ENCODE data around the gene RCE1.
"Not testable (repeated sequence)": the region's sequence is repeated elsewhere in the genome, so short reads cannot be mapped to it uniquely, and the experiment has no call there.

The RCE1 gene

GRCh38 chr11:66842896-66843775 lies at the start of gene RCE1:
Gene RCE1, plus strand, starts transcription at chr11:66843441. Its CDS starts 15 bp downstream, at chr11:66843456.
- Mint-ChIP-seq H3K9me3 (no peaks in the 10 kb centered on the region), H3K27me3 (ENCODE audit: low read depth) (no peaks in the 10 kb centered on the region), H3K4me1 (ENCODE audit: low read depth) (peaks cover 40% of the 10 kb centered on the region), H3K4me3 (peak within 1 kb of the TSS; percentile 93), H3K36me3 (ENCODE audit: low read depth) (peaks cover 19% of the 10 kb centered on the region), H3K27ac (peak within 1 kb of the TSS; percentile 94)

GRCh38 chr11:66799815-66800214 lies 43.4 kb upstream of the RCE1 start:
- H3K27ac Mint-ChIP-seq; H3K36me3 Mint-ChIP-seq (ENCODE audit: low read depth); H3K4me1 Mint-ChIP-seq (ENCODE audit: low read depth); H3K27me3 Mint-ChIP-seq (ENCODE audit: low read depth); H3K4me3 Mint-ChIP-seq; H3K9me3 Mint-ChIP-seq: not testable (repeated sequence)

- no peak overlapping the region for H3K4me3 Mint-ChIP-seq
- no peaks in the 10 kb centered on the region for H3K9me3 Mint-ChIP-seq
- H3K4me1 Mint-ChIP-seq (ENCODE audit: low read depth): no peaks in the 10 kb centered on the region
- H3K27ac Mint-ChIP-seq: no peak overlapping the region
- no peaks in the 10 kb centered on the region for H3K36me3 Mint-ChIP-seq (ENCODE audit: low read depth)
- no peaks in the 10 kb centered on the region for H3K27me3 Mint-ChIP-seq (ENCODE audit: low read depth)
These were observed 42.4 kb upstream of the RCE1 start for GRCh38 chr11:66800720-66801428.

GRCh38 chr11:66809592-66809991 lies 33.6 kb upstream of the RCE1 start:
- no peaks in the 10 kb centered on the region for H3K27me3 Mint-ChIP-seq (ENCODE audit: low read depth)
- H3K9me3 Mint-ChIP-seq: no peaks in the 10 kb centered on the region
- H3K36me3 Mint-ChIP-seq (ENCODE audit: low read depth): no peaks in the 10 kb centered on the region
- H3K4me3 Mint-ChIP-seq: no peak overlapping the region
- H3K27ac Mint-ChIP-seq: no peak overlapping the region
- no peaks in the 10 kb centered on the region for H3K4me1 Mint-ChIP-seq (ENCODE audit: low read depth)

GRCh38 chr11:66810576-66811185 lies 32.6 kb upstream of the RCE1 start:
- Mint-ChIP-seq H3K27me3 (ENCODE audit: low read depth) (no peaks in the 10 kb centered on the region), H3K4me3 (no peak overlapping the region), H3K36me3 (ENCODE audit: low read depth) (no peaks in the 10 kb centered on the region), H3K9me3 (no peaks in the 10 kb centered on the region), H3K27ac (no peak overlapping the region), H3K4me1 (ENCODE audit: low read depth) (peaks cover 2% of the 10 kb centered on the region)

- Mint-ChIP-seq H3K9me3 (no peaks in the 10 kb centered on the region), H3K27me3 (ENCODE audit: low read depth) (no peaks in the 10 kb centered on the region), H3K4me1 (ENCODE audit: low read depth) (peaks cover 2% of the 10 kb centered on the region), H3K27ac (no peak overlapping the region), H3K4me3 (no peak overlapping the region), H3K36me3 (ENCODE audit: low read depth) (no peaks in the 10 kb centered on the region)
These were observed 28.6 kb upstream of the RCE1 start for GRCh38 chr11:66814678-66815077.

DNA sequence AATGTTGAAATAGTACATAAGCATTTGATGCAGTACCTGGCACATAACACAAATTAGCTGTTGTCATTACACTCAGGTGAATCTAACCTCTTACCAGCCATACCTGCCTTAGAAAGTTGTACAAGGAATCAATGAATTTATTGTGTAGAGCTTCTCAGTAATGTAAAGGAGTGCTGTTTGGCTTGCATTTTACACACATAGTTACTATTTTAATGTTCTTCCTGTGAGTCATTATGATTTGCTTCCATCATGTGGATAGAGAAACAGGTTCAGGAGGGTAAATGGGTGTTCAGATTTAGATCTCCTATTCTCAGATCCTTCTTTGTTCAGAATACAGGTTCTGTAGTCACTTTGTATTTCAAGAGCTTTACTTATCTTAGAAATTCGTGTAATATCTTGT lies 27.6 kb upstream of the RCE1 start:
- Mint-ChIP-seq H3K27me3 (ENCODE audit: low read depth) (no peaks in the 10 kb centered on the region), H3K36me3 (ENCODE audit: low read depth) (no peaks in the 10 kb centered on the region), H3K4me3 (no peak overlapping the region), H3K27ac (no peak overlapping the region), H3K4me1 (ENCODE audit: low read depth) (peaks cover 2% of the 10 kb centered on the region), H3K9me3 (no peaks in the 10 kb centered on the region)

GRCh38 chr11:66818231-66818955 lies 24.8 kb upstream of the RCE1 start:
- Mint-ChIP-seq H3K27ac (no peak overlapping the region), H3K4me3 (no peak overlapping the region), H3K36me3 (ENCODE audit: low read depth) (no peaks in the 10 kb centered on the region), H3K4me1 (ENCODE audit: low read depth) (peaks cover 2% of the 10 kb centered on the region), H3K27me3 (ENCODE audit: low read depth) (no peaks in the 10 kb centered on the region), H3K9me3 (no peaks in the 10 kb centered on the region)

DNA sequence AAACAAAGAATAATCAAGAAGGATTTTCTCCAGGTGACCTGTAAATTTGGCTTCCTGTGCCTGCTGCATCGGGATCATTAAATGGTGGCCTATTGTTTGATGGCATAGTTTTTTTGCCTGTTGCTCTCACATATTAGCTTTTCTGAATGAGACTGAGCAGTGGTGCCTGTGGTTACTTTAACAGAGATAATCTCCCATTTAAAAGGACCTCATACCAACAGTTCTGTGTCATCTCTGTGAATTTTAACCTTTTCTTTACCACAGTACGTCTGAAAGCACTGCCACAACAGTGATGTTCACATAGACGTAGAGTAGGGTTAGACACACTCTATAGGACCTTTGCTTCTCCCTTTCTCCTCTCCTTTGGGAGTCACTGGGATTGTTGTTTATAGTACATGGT lies 22.9 kb upstream of the RCE1 start:
- Mint-ChIP-seq H3K4me3 (no peak overlapping the region), H3K4me1 (ENCODE audit: low read depth) (peaks cover 2% of the 10 kb centered on the region), H3K9me3 (no peaks in the 10 kb centered on the region), H3K36me3 (ENCODE audit: low read depth) (no peaks in the 10 kb centered on the region), H3K27me3 (ENCODE audit: low read depth) (no peaks in the 10 kb centered on the region), H3K27ac (no peak overlapping the region)

DNA sequence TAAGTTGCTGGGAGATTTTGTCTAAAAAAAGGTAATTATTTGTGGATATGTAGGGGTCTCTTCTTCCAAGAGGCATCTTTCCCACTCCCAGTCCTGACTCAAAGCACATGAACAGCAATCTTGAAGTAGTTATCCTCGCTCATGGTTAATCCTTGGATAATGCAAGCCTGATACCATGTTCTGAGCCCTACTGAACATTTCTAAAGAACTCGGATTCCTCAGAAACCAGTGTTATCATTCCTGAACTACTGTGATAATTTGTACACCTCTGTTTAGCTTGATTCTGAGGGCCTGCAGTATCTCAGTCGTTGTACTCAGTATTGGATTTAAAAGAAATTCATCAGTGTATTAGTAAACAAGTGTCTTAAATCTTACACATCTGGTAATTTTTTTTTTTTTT lies 22.3 kb upstream of the RCE1 start:
- Mint-ChIP-seq H3K4me1 (ENCODE audit: low read depth) (no peaks in the 10 kb centered on the region), H3K4me3 (no peak overlapping the region), H3K27me3 (ENCODE audit: low read depth) (no peaks in the 10 kb centered on the region), H3K27ac (no peak overlapping the region), H3K36me3 (ENCODE audit: low read depth) (no peaks in the 10 kb centered on the region), H3K9me3 (no peaks in the 10 kb centered on the region)

DNA sequence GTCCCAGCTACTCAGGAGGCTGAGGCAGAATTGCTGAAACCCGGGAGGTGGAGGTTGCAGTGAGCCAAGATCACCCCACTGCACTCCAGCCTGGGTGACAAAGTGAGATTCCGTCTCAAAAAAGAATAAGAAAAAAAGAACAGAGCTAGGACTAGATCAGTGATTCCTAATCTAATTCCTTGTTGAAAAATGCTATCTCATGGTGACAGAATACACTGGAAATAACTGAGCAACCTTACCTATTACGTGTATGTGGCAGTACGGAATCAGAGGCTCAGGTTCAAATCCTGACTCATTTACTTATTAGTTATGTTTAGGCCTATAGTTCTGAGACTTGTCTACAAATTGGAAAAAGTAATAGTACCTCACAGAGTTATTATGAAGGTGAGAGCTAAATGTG lies 19.5 kb upstream of the RCE1 start:
- H3K27ac Mint-ChIP-seq: no peak overlapping the region
- no peaks in the 10 kb centered on the region for H3K4me1 Mint-ChIP-seq (ENCODE audit: low read depth)
- H3K36me3 Mint-ChIP-seq (ENCODE audit: low read depth): no peaks in the 10 kb centered on the region
- no peak overlapping the region for H3K4me3 Mint-ChIP-seq
- no peaks in the 10 kb centered on the region for H3K9me3 Mint-ChIP-seq
- no peaks in the 10 kb centered on the region for H3K27me3 Mint-ChIP-seq (ENCODE audit: low read depth)

GRCh38 chr11:66824573-66824972 lies 18.7 kb upstream of the RCE1 start:
- H3K4me3 Mint-ChIP-seq: not testable (repeated sequence)

GRCh38 chr11:66834539-66834845 lies 8.7 kb upstream of the RCE1 start:
- Mint-ChIP-seq H3K27me3 (ENCODE audit: low read depth) (no peaks in the 10 kb centered on the region), H3K4me3 (no peak overlapping the region), H3K36me3 (ENCODE audit: low read depth) (peaks cover 2% of the 10 kb centered on the region), H3K4me1 (ENCODE audit: low read depth) (peaks cover 4% of the 10 kb centered on the region), H3K27ac (no peak overlapping the region), H3K9me3 (no peaks in the 10 kb centered on the region)

More at GRCh38 chr11:66824573-66824972, 18.7 kb upstream of the RCE1 start:
- not testable (repeated sequence) for H3K4me1 Mint-ChIP-seq (ENCODE audit: low read depth); H3K9me3 Mint-ChIP-seq; H3K27me3 Mint-ChIP-seq (ENCODE audit: low read depth); H3K36me3 Mint-ChIP-seq (ENCODE audit: low read depth); H3K27ac Mint-ChIP-seq

- Mint-ChIP-seq H3K4me1 (ENCODE audit: low read depth) (peaks cover 4% of the 10 kb centered on the region), H3K27me3 (ENCODE audit: low read depth) (no peaks in the 10 kb centered on the region), H3K36me3 (ENCODE audit: low read depth) (peaks cover 2% of the 10 kb centered on the region), H3K9me3 (no peaks in the 10 kb centered on the region), H3K27ac (no peak overlapping the region), H3K4me3 (no peak overlapping the region)
These were observed 8.3 kb upstream of the RCE1 start for GRCh38 chr11:66834943-66835342.
